ENCODE measurements around the gene NPLOC4.

The NPLOC4 gene

DNA sequence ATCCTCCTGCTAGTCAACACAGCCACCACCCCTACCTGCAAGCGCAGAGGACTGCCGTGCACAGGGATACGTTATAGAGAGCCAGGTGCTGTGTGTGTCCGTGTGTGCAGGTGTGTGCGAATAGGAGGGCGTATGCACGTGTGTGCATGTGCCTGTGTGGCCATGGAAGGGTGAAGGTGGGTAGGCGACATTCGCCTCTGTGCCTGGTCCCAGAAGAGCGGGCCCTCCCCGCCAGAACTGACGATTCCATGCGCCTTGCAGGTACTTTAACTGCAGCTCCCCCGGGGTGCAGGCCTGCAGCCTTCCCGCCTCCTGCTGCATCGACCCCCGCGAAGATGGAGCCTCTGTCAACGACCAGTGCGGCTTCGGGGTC, 10.7 kb upstream of the NPLOC4 start:
- Histone ChIP-seq H3K4me3 (ENCODE audit: extremely low read depth, insufficient read depth, low read length, poor library complexity, severe bottlenecking) (no peak overlapping the region), H3K27ac (ENCODE audit: low read depth, low read length, severe bottlenecking) (no peak overlapping the region)
- WGBS, 2 experiments (ENCODE audit: insufficient coverage in 2 of 2): 37 to 38% methylated on average over 15 to 18 of the region's 21 CpGs

DNA sequence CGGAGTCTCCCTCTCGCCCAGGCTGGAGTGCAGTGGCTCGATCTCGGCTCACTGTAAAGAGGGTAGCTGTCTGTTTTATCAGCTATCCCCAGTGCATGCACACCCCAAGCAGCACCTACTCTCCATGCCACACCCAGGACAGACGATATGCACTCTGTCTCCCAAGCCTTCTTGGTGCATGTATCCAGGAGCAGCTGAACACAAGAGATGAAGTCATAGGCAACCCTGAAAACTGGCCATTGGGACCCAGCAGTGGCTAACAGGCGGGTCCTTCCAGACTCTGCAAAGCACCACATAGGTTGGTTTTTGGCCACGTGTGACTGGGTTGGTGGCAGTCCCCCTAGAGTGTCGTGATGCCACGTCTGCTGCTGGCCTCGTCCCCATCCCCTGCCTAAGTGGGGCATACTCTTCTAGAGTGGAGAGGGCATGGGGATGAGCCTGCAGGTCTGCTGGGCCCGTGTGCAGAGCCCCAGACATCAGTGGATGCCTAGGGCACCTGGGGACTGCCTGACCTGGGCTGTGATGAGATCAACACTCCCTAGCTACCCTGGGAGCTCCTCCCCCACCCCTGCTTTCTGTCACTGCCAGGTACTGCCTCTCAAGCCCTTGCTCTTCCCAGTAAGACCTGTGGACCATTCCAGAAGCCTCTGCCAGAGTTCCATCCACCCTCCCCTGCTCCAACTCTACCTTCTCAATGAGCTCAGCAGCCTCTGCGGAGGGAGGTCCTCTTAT, 10.1 kb upstream of the NPLOC4 start:
- Histone ChIP-seq H3K4me3 (ENCODE audit: extremely low read depth, insufficient read depth, low read length, poor library complexity, severe bottlenecking) (no peak overlapping the region), H3K36me3 (ENCODE audit: control insufficient read depth, insufficient read depth, low read length) (no peaks in the 10 kb centered on the region), H3K27ac (ENCODE audit: low read depth, low read length, severe bottlenecking) (no peak overlapping the region), H3K4me1 (ENCODE audit: control insufficient read depth, insufficient read depth, low read length, poor library complexity, severe bottlenecking) (peaks cover 8% of the 10 kb centered on the region), H3K9me3 (ENCODE audit: control insufficient read depth, low read length) (no peaks in the 10 kb centered on the region)
- WGBS, 2 experiments (ENCODE audit: insufficient coverage in 2 of 2): 84 to 86% methylated on average over 4 to 7 of the region's 12 CpGs

More for the DNA sequence above, 10.7 kb upstream of the NPLOC4 start:
- Histone ChIP-seq H3K4me1 (ENCODE audit: control insufficient read depth, insufficient read depth, low read length, poor library complexity, severe bottlenecking) (peaks cover 2% of the 10 kb centered on the region), H3K9me3 (ENCODE audit: control insufficient read depth, low read length) (no peaks in the 10 kb centered on the region), H3K36me3 (ENCODE audit: control insufficient read depth, insufficient read depth, low read length) (no peaks in the 10 kb centered on the region)

DNA sequence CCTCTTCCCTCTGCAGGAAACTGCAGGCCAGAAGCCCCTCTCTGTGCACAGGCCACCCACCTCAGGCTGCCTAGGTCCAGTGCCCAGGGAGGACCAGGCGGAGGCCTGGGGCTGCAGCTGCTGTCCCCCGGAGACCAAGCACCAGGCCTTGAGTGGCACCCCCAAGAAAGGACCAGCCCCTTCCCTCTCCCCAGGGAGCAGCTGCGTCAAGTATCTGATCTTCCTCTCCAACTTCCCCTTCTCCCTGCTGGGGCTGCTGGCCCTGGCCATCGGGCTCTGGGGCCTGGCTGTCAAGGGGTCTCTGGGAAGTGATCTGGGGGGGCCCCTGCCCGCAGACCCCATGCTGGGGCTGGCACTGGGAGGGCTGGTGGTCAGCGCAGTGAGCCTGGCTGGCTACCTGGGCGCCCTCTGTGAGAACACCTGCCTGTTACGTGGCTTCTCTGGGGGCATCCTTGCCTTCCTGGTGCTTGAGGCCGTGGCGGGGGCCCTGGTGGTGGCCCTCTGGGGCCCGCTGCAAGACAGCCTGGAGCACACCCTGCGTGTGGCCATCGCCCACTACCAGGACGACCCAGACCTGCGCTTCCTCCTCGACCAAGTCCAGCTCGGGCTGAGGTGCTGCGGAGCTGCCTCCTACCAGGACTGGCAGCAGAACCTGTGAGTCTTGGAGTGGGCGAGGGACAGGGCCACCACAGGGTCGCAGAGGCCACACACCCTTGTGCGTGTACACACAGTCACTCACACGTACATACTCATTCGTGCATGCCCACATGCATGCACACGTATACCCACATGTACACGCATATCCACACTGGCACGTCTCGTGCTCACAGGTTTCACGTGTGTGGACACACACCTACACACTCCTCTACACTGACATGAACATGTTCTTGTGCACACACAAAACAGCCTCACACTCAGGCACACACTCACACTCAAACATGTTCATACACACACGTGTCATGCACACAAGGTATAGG, 8.4 kb upstream of the NPLOC4 start:
- no peak overlapping the region for H3K27ac ChIP-seq (ENCODE audit: low read depth, low read length, severe bottlenecking)
- H3K36me3 ChIP-seq (ENCODE audit: control insufficient read depth, insufficient read depth, low read length): no peaks in the 10 kb centered on the region
- WGBS, 2 experiments (ENCODE audit: insufficient coverage in 2 of 2): 91 to 97% methylated on average over 21 to 26 of the region's 29 CpGs
- no peak overlapping the region for H3K4me3 ChIP-seq (ENCODE audit: extremely low read depth, insufficient read depth, low read length, poor library complexity, severe bottlenecking)
- H3K4me1 ChIP-seq (ENCODE audit: control insufficient read depth, insufficient read depth, low read length, poor library complexity, severe bottlenecking): peaks cover 11% of the 10 kb centered on the region
- no peaks in the 10 kb centered on the region for H3K9me3 ChIP-seq (ENCODE audit: control insufficient read depth, low read length)

DNA sequence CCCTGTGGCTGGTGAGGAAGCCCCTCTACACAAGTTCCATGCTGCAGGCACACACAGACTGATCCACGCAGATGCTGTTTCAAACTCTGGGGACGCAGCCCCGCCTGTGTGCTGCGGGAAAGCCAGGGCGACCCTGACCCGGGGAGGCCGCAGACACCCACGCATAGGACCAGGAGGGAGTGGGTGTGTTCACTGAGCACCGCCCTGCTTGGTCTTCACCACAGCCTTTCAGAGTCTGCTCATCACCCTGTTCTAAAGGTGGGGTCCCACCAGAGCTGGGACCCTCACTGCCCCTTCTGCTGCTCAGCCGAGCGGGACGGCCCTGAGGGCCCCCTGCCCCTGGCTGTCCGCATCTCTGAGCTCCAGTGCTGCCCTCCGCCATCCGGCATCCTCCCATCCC, 7.6 kb upstream of the NPLOC4 start:
- no peaks in the 10 kb centered on the region for H3K9me3 ChIP-seq (ENCODE audit: control insufficient read depth, low read length)
- no peaks in the 10 kb centered on the region for H3K36me3 ChIP-seq (ENCODE audit: control insufficient read depth, insufficient read depth, low read length)
- H3K4me1 ChIP-seq (ENCODE audit: control insufficient read depth, insufficient read depth, low read length, poor library complexity, severe bottlenecking): peaks cover 11% of the 10 kb centered on the region
- no peak overlapping the region for H3K27ac ChIP-seq (ENCODE audit: low read depth, low read length, severe bottlenecking)
- 95 to 99% methylated on average over 14 of the region's 15 CpGs for WGBS, 2 experiments (ENCODE audit: insufficient coverage in 2 of 2)
- no peak overlapping the region for H3K4me3 ChIP-seq (ENCODE audit: extremely low read depth, insufficient read depth, low read length, poor library complexity, severe bottlenecking)

DNA sequence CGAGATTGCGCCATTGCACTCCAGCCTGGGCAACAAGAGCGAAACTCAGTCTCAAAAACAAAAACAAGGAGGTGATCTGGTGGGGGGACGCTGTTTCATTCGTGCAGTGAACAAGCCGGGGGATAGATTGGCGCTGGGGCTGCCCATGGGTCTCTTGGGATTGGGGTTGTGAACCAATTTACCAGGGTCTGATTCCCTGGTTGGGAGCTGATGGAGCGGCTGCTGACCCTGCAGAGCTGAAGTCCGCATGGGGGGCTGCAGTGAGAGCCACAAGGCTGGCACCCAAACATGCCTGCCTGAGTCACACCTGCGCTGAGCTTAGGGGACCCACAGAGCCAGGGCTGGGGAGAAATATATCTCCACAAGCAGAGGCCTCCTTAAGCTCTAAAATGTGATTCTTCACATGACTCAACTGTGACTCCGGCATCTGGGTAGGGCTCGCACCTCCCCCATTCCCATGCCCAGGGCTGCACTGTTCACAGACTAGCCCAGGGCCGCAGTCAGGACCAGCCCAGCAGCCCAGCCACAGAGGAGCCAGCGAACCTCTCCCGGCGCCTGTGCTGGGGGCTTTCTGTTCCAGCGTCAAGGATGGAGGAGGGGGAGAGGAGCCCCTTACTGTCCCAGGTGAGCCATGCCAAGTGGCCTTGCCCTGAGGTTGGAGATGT, 5.0 kb upstream of the NPLOC4 start:
- WGBS, 2 experiments (ENCODE audit: insufficient coverage in 2 of 2): 89 to 91% methylated on average over 11 of the region's 17 CpGs
- H3K4me1 ChIP-seq (ENCODE audit: control insufficient read depth, insufficient read depth, low read length, poor library complexity, severe bottlenecking): peaks cover 14% of the 10 kb centered on the region
- H3K9me3 ChIP-seq (ENCODE audit: control insufficient read depth, low read length): no peaks in the 10 kb centered on the region
- peak overlapping the region; percentile 53 for H3K27ac ChIP-seq (ENCODE audit: low read depth, low read length, severe bottlenecking)
- no peak overlapping the region for H3K4me3 ChIP-seq (ENCODE audit: extremely low read depth, insufficient read depth, low read length, poor library complexity, severe bottlenecking)
- H3K36me3 ChIP-seq (ENCODE audit: control insufficient read depth, insufficient read depth, low read length): no peaks in the 10 kb centered on the region

DNA sequence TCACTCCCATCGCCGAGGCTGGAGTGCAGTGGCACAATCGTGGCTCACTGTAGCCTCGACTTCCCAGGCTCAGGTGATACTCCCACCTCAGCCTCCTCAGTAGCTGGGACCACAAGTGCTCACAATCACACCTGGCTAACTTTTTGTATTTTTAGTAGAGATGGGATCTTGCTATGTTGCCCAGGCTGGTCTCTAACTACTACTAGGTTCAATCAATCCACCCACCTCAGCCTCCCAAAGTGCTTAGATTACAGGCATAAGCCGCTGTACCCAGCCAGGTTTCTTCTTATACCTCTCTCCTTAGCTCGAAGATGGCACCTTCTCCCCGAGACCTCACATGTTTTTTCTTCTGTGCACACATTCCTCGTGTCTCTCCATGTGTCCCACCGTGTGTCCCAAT, 3.1 kb upstream of the NPLOC4 start:
- 97 to 100% methylated on average over 2 to 6 of the region's 9 CpGs for WGBS, 2 experiments (ENCODE audit: insufficient coverage in 2 of 2)
- Histone ChIP-seq H3K27ac (ENCODE audit: low read depth, low read length, severe bottlenecking) (no peak overlapping the region), H3K36me3 (ENCODE audit: control insufficient read depth, insufficient read depth, low read length) (peaks cover 6% of the 10 kb centered on the region), H3K4me1 (ENCODE audit: control insufficient read depth, insufficient read depth, low read length, poor library complexity, severe bottlenecking) (peaks cover 20% of the 10 kb centered on the region), H3K4me3 (ENCODE audit: extremely low read depth, insufficient read depth, low read length, poor library complexity, severe bottlenecking) (no peak overlapping the region), H3K9me3 (ENCODE audit: control insufficient read depth, low read length) (no peaks in the 10 kb centered on the region)

DNA sequence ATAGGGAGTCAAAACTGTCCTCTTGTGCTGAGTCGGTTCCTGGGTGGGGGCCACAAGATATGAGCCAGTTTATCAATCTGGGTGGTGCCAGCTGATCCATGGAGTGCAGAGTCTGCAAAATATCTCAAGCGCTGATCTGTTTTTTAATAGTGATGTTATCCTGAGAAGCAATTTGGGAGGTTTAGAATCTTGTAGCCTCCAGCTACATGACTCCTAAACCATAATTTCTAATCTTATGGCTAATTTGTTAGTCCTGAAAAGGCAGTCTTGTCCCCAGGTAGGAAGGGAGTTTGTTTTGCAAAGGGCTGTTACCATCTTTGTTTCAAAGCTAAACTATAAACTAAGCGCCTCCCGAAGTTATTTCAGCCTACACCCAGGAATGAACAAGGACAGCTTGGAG, 1.8 kb upstream of the NPLOC4 start:
- Histone ChIP-seq H3K9me3 (ENCODE audit: control insufficient read depth, low read length) (no peaks in the 10 kb centered on the region), H3K4me3 (ENCODE audit: extremely low read depth, insufficient read depth, low read length, poor library complexity, severe bottlenecking) (no peak overlapping the region), H3K36me3 (ENCODE audit: control insufficient read depth, insufficient read depth, low read length) (peaks cover 16% of the 10 kb centered on the region), H3K4me1 (ENCODE audit: control insufficient read depth, insufficient read depth, low read length, poor library complexity, severe bottlenecking) (peaks cover 22% of the 10 kb centered on the region), H3K27ac (ENCODE audit: low read depth, low read length, severe bottlenecking) (no peak overlapping the region)
- WGBS, 2 experiments (ENCODE audit: insufficient coverage in 2 of 2): 69 to 100% methylated on average over 1 of the region's 4 CpGs

DNA sequence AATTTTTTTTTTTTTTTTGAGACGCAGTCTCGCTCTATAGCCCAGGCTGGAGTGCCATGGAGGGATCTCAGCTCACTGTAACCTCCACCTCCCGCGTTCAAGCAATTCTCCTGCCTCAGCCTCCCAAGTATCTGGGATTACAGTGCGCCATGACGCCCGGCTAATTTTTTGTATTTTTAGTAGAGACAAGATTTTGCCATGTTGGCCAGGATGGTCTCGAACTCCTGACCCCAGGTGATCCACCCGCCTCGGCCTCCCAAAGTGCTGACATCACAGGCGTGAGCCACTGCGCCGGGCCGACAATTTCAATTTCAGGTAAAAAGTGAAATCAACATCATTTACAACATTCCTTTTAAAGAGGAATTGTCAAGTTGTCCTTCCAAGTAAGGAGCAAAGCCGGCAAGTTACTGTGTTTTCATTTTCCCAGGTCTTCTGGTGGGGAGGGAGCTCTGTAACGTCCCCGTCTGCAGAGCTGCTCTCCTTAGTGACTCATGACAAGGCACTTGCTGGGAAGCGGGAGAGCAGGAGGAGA, 873 bp downstream of the NPLOC4 start:
- peaks cover 10% of the 10 kb centered on the region for H3K4me1 ChIP-seq (ENCODE audit: control insufficient read depth, insufficient read depth, low read length, poor library complexity, severe bottlenecking)
- H3K4me3 ChIP-seq (ENCODE audit: extremely low read depth, insufficient read depth, low read length, poor library complexity, severe bottlenecking): peak overlapping the region; percentile 73
- peak overlapping the region; percentile 94 for H3K27ac ChIP-seq (ENCODE audit: low read depth, low read length, severe bottlenecking)
- H3K36me3 ChIP-seq (ENCODE audit: control insufficient read depth, insufficient read depth, low read length): peaks cover 33% of the 10 kb centered on the region
- WGBS, 2 experiments (ENCODE audit: insufficient coverage in 2 of 2): 20 to 39% methylated on average over 8 to 13 of the region's 18 CpGs
- no peaks in the 10 kb centered on the region for H3K9me3 ChIP-seq (ENCODE audit: control insufficient read depth, low read length)

DNA sequence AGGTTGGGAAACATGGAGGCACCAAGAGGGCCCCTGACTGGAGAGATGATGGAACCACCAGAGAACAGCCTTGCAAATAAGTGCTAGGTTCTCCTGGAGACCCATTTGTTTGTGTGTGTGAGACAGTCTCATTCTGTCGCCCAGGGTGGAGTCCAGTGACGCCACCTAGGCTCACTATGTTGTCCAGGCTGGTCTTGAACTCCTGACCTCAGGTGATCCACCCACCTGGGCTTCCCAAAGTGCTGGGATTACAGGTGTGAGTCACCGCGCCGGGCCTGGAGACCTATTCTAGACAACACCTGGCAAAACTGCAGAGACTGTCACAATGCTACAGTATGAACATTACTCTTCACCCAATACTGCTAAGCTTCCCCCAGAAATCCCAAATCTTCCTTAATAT, 1.5 kb downstream of the NPLOC4 start:
- no peaks in the 10 kb centered on the region for H3K9me3 ChIP-seq (ENCODE audit: control insufficient read depth, low read length)
- peaks cover 36% of the 10 kb centered on the region for H3K36me3 ChIP-seq (ENCODE audit: control insufficient read depth, insufficient read depth, low read length)
- WGBS, 2 experiments (ENCODE audit: insufficient coverage in 2 of 2): 93 to 95% methylated on average over 5 of the region's 5 CpGs
- peak overlapping the region; percentile 73 for H3K4me3 ChIP-seq (ENCODE audit: extremely low read depth, insufficient read depth, low read length, poor library complexity, severe bottlenecking)
- H3K27ac ChIP-seq (ENCODE audit: low read depth, low read length, severe bottlenecking): no peak overlapping the region
- H3K4me1 ChIP-seq (ENCODE audit: control insufficient read depth, insufficient read depth, low read length, poor library complexity, severe bottlenecking): peaks cover 10% of the 10 kb centered on the region

DNA sequence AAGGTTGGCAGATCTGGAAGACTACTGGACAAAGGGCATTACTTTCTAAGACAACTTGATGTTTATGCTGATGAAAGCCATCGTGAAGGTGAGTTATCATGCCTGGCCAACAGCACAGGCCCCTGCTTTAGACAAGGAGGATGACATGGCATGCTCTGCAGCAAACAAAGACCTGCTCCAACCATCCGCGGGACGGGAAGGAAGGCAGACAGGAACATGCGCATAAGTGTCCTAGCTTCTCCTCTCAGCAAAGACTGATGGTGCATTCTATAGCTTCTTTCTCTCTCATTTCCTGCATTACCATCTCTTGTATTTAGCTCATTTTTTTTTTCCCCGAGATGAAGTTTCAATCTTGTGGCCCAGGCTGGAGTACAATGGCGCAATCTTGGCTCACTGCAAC, 5.4 kb downstream of the NPLOC4 start:
- H3K4me1 ChIP-seq (ENCODE audit: control insufficient read depth, insufficient read depth, low read length, poor library complexity, severe bottlenecking): peaks cover 7% of the 10 kb centered on the region
- peaks cover 75% of the 10 kb centered on the region for H3K36me3 ChIP-seq (ENCODE audit: control insufficient read depth, insufficient read depth, low read length)
- no peak overlapping the region for H3K4me3 ChIP-seq (ENCODE audit: extremely low read depth, insufficient read depth, low read length, poor library complexity, severe bottlenecking)
- no peaks in the 10 kb centered on the region for H3K9me3 ChIP-seq (ENCODE audit: control insufficient read depth, low read length)
- H3K27ac ChIP-seq (ENCODE audit: low read depth, low read length, severe bottlenecking): no peak overlapping the region
- WGBS, 2 experiments (ENCODE audit: insufficient coverage in 2 of 2): 92 to 99% methylated on average over 6 of the region's 7 CpGs

Measured in mesodermal cell (in vitro differentiated cells).